ENCODE results near the gene GRSF1. TPM values are rescaled to one million over a fixed set of nuclear protein-coding genes. Genes with fewer than 3 reads are reported as not detected.

GRSF1 gene
- total RNA-seq, 1 experiment from 2014 or later, result 98.5 TPM

- TF ChIP-seq SMAD3 (CRISPR knock-in tag; IDR thresholded peaks at IDR 0.05; ENCODE audit: borderline replicate concordance) (no peak), OVOL2 (CRISPR knock-in tag; IDR thresholded peaks at IDR 0.05; ENCODE audit: borderline replicate concordance) (no peak), MYBL2 (CRISPR knock-in tag; IDR thresholded peaks at IDR 0.05) (no peak), ELF4 (CRISPR knock-in tag; IDR thresholded peaks at IDR 0.05; ENCODE audit: low read depth) (no peak), FOXJ3 (CRISPR knock-in tag; IDR thresholded peaks at IDR 0.05; ENCODE audit: borderline replicate concordance) (no peak), ESRRA (CRISPR knock-in tag; IDR thresholded peaks at IDR 0.05; ENCODE audit: borderline replicate concordance) (no peak), CDX4 (CRISPR knock-in tag; IDR thresholded peaks at IDR 0.05; ENCODE audit: borderline replicate concordance) (no peak), ETV6 (CRISPR knock-in tag; IDR thresholded peaks at IDR 0.05) (no peak), HMGA2 (CRISPR knock-in tag; IDR thresholded peaks at IDR 0.05) (no peak), CTCF (IDR thresholded peaks at IDR 0.05) (no peak)
Observed at GRCh38 chr4:70801265-70801809, 38.4 kb downstream of the GRSF1 start (continued).

GRCh38 chr4:70793626-70794025 is 46.1 kb downstream of the GRSF1 start:
- DNase-seq (ENCODE audit: low spot score), result no peak
- Mint-ChIP-seq H3K27me3 (ENCODE audit: low read depth) (no peaks in the 10 kb centered on the region), H3K9me3 (no peaks in the 10 kb centered on the region), H3K4me3 (no peak overlapping the region), H3K4me1 (no peaks in the 10 kb centered on the region), H3K36me3 (peaks cover 24% of the 10 kb centered on the region), H3K27ac (no peak overlapping the region)
- TF ChIP-seq KAT7 (CRISPR knock-in tag; IDR thresholded peaks at IDR 0.05; ENCODE audit: borderline replicate concordance) (no peak), MYBL2 (CRISPR knock-in tag; IDR thresholded peaks at IDR 0.05) (no peak), SOX15 (CRISPR knock-in tag; IDR thresholded peaks at IDR 0.05) (no peak), GABPB1 (CRISPR knock-in tag; IDR thresholded peaks at IDR 0.05) (no peak), ATF2 (CRISPR knock-in tag; IDR thresholded peaks at IDR 0.05; ENCODE audit: borderline replicate concordance, low read depth) (no peak), E2F1 (CRISPR knock-in tag; IDR thresholded peaks at IDR 0.05) (no peak), ZNF232 (CRISPR knock-in tag; IDR thresholded peaks at IDR 0.05) (no peak), ZNF532 (CRISPR knock-in tag; IDR thresholded peaks at IDR 0.05; ENCODE audit: borderline replicate concordance) (no peak), E2F4 (CRISPR knock-in tag; IDR thresholded peaks at IDR 0.05; ENCODE audit: borderline replicate concordance, low read depth) (no peak), ZNF121 (CRISPR knock-in tag; IDR thresholded peaks at IDR 0.05) (no peak), SMAD4 (CRISPR knock-in tag; IDR thresholded peaks at IDR 0.05) (no peak), CREB1 (CRISPR knock-in tag; IDR thresholded peaks at IDR 0.05) (no peak), JUN (CRISPR knock-in tag; IDR thresholded peaks at IDR 0.05) (no peak), HMGXB4 (CRISPR knock-in tag; IDR thresholded peaks at IDR 0.05) (no peak), NR3C1 (CRISPR knock-in tag; conservative IDR thresholded peaks at IDR 0.05; ENCODE audit: low read depth) (no peak)
- CTCF ChIA-PET, result no interaction called here
- POLR2A ChIA-PET, result no interaction called here
- ATAC-seq, result no peak
